Measurements from ENCODE around the gene CEMIP.
A peak's percentile ranks its signal among the peaks of the same experiment; 100 is the strongest.

CEMIP gene

GRCh38 chr15:80819001-80819400 lies 39.8 kb downstream of the CEMIP start:
- Histone ChIP-seq H3K4me3 (ENCODE audit: low read length) (no peak overlapping the region), H3K27me3 (ENCODE audit: control insufficient read depth, insufficient read depth, low read length) (no peaks in the 10 kb centered on the region), H3K36me3 (ENCODE audit: control insufficient read depth, insufficient read depth, low read length) (no peaks in the 10 kb centered on the region), H3K9me3 (ENCODE audit: control insufficient read depth, insufficient read depth, low read length) (no peaks in the 10 kb centered on the region; the same call in 1 of the 2 replicates), H3K27ac (ENCODE audit: low read length) (no peak overlapping the region), H3K4me1 (ENCODE audit: control insufficient read depth, insufficient read depth, low read length) (peaks cover 3% of the 10 kb centered on the region; the same call in 1 of the 2 replicates)
- no peak for DNase-seq (ENCODE audit: low read depth, low spot score)

- Histone ChIP-seq H3K27me3 (ENCODE audit: control insufficient read depth, insufficient read depth, low read length) (no peaks in the 10 kb centered on the region), H3K36me3 (ENCODE audit: control insufficient read depth, insufficient read depth, low read length) (no peaks in the 10 kb centered on the region), H3K4me3 (ENCODE audit: low read length) (no peak overlapping the region), H3K4me1 (ENCODE audit: control insufficient read depth, insufficient read depth, low read length) (peaks cover 4% of the 10 kb centered on the region; the same call in 1 of the 2 replicates), H3K9me3 (ENCODE audit: control insufficient read depth, insufficient read depth, low read length) (no peaks in the 10 kb centered on the region; the same call in 1 of the 2 replicates), H3K27ac (ENCODE audit: low read length) (no peak overlapping the region)
- WGBS (ENCODE audit: insufficient coverage, insufficient read length), result no CpG with 5 or more reads among the region's 3 CpGs
- DNase-seq (ENCODE audit: low read depth, low spot score), result no peak
Observed at GRCh38 chr15:80820092-80820491, 40.9 kb downstream of the CEMIP start.

- no peak for DNase-seq (ENCODE audit: low read depth, low spot score)
Observed at GRCh38 chr15:80822256-80822655, 43.1 kb downstream of the CEMIP start.

GRCh38 chr15:80822676-80823075 lies 43.5 kb downstream of the CEMIP start:
- no CpG with 5 or more reads among the region's 6 CpGs for WGBS (ENCODE audit: insufficient coverage, insufficient read length)
- H3K4me3 ChIP-seq (ENCODE audit: low read length), result no peak overlapping the region
- H3K27me3 ChIP-seq (ENCODE audit: control insufficient read depth, insufficient read depth, low read length), result no peaks in the 10 kb centered on the region
- 0 out of 2 replicates have a peak, but pooled peaks cover 1% of the 10 kb centered on the region for H3K4me1 ChIP-seq (ENCODE audit: control insufficient read depth, insufficient read depth, low read length)
- H3K36me3 ChIP-seq (ENCODE audit: control insufficient read depth, insufficient read depth, low read length), result no peaks in the 10 kb centered on the region
- no peak for DNase-seq (ENCODE audit: low read depth, low spot score)
- no peak overlapping the region for H3K27ac ChIP-seq (ENCODE audit: low read length)
- H3K9me3 ChIP-seq (ENCODE audit: control insufficient read depth, insufficient read depth, low read length), result no peaks in the 10 kb centered on the region; the same call in 1 of the 2 replicates

More at GRCh38 chr15:80822256-80822655, 43.1 kb downstream of the CEMIP start:
- no peak overlapping the region for H3K27ac ChIP-seq (ENCODE audit: low read length)
- H3K27me3 ChIP-seq (ENCODE audit: control insufficient read depth, insufficient read depth, low read length), result no peaks in the 10 kb centered on the region
- H3K4me1 ChIP-seq (ENCODE audit: control insufficient read depth, insufficient read depth, low read length), result 0 out of 2 replicates have a peak, but pooled peaks cover 1% of the 10 kb centered on the region
- no peaks in the 10 kb centered on the region for H3K36me3 ChIP-seq (ENCODE audit: control insufficient read depth, insufficient read depth, low read length)
- no CpG with 5 or more reads among the region's 3 CpGs for WGBS (ENCODE audit: insufficient coverage, insufficient read length)
- H3K4me3 ChIP-seq (ENCODE audit: low read length), result no peak overlapping the region
- no peaks in the 10 kb centered on the region; the same call in 1 of the 2 replicates for H3K9me3 ChIP-seq (ENCODE audit: control insufficient read depth, insufficient read depth, low read length)

- Histone ChIP-seq H3K27me3 (ENCODE audit: control insufficient read depth, insufficient read depth, low read length) (no peaks in the 10 kb centered on the region), H3K27ac (ENCODE audit: low read length) (no peak overlapping the region), H3K4me1 (ENCODE audit: control insufficient read depth, insufficient read depth, low read length) (0 out of 2 replicates have a peak, but pooled peaks cover 1% of the 10 kb centered on the region), H3K36me3 (ENCODE audit: control insufficient read depth, insufficient read depth, low read length) (no peaks in the 10 kb centered on the region), H3K9me3 (ENCODE audit: control insufficient read depth, insufficient read depth, low read length) (no peaks in the 10 kb centered on the region), H3K4me3 (ENCODE audit: low read length) (no peak overlapping the region)
- WGBS (ENCODE audit: insufficient coverage, insufficient read length), result 100% methylated on average over 1 of the region's 6 CpGs
- DNase-seq (ENCODE audit: low read depth, low spot score), result no peak
Observed at GRCh38 chr15:80823120-80823519, 44.0 kb downstream of the CEMIP start.

GRCh38 chr15:80823995-80824394 lies 44.8 kb downstream of the CEMIP start:
- no CpG with 5 or more reads among the region's 4 CpGs for WGBS (ENCODE audit: insufficient coverage, insufficient read length)
- Histone ChIP-seq H3K27me3 (ENCODE audit: control insufficient read depth, insufficient read depth, low read length) (no peaks in the 10 kb centered on the region), H3K27ac (ENCODE audit: low read length) (no peak overlapping the region), H3K36me3 (ENCODE audit: control insufficient read depth, insufficient read depth, low read length) (no peaks in the 10 kb centered on the region), H3K4me1 (ENCODE audit: control insufficient read depth, insufficient read depth, low read length) (0 out of 2 replicates have a peak, but pooled peaks cover 1% of the 10 kb centered on the region), H3K4me3 (ENCODE audit: low read length) (no peak overlapping the region), H3K9me3 (ENCODE audit: control insufficient read depth, insufficient read depth, low read length) (no peaks in the 10 kb centered on the region)
- no peak for DNase-seq (ENCODE audit: low read depth, low spot score)

- Histone ChIP-seq H3K27ac (ENCODE audit: low read length) (no peak overlapping the region), H3K4me1 (ENCODE audit: control insufficient read depth, insufficient read depth, low read length) (0 out of 2 replicates have a peak, but pooled peaks cover 1% of the 10 kb centered on the region), H3K4me3 (ENCODE audit: low read length) (no peak overlapping the region), H3K36me3 (ENCODE audit: control insufficient read depth, insufficient read depth, low read length) (no peaks in the 10 kb centered on the region), H3K27me3 (ENCODE audit: control insufficient read depth, insufficient read depth, low read length) (no peaks in the 10 kb centered on the region), H3K9me3 (ENCODE audit: control insufficient read depth, insufficient read depth, low read length) (no peaks in the 10 kb centered on the region)
- DNase-seq (ENCODE audit: low read depth, low spot score), result no peak
- no CpG with 5 or more reads among the region's 6 CpGs for WGBS (ENCODE audit: insufficient coverage, insufficient read length)
Observed at GRCh38 chr15:80825361-80826030, 46.3 kb downstream of the CEMIP start.

- Histone ChIP-seq H3K4me3 (ENCODE audit: low read length) (no peak overlapping the region), H3K9me3 (ENCODE audit: control insufficient read depth, insufficient read depth, low read length) (no peaks in the 10 kb centered on the region), H3K27ac (ENCODE audit: low read length) (no peak overlapping the region), H3K4me1 (ENCODE audit: control insufficient read depth, insufficient read depth, low read length) (peaks cover 13% of the 10 kb centered on the region), H3K27me3 (ENCODE audit: control insufficient read depth, insufficient read depth, low read length) (no peaks in the 10 kb centered on the region), H3K36me3 (ENCODE audit: control insufficient read depth, insufficient read depth, low read length) (no peaks in the 10 kb centered on the region)
- no peak for DNase-seq (ENCODE audit: low read depth, low spot score)
Observed at GRCh38 chr15:80828796-80829195, 49.6 kb downstream of the CEMIP start.

GRCh38 chr15:80830677-80831076 lies 51.5 kb downstream of the CEMIP start:
- no peak for DNase-seq (ENCODE audit: low read depth, low spot score)
- Histone ChIP-seq H3K4me1 (ENCODE audit: control insufficient read depth, insufficient read depth, low read length) (peaks cover 12% of the 10 kb centered on the region), H3K27ac (ENCODE audit: low read length) (no peak overlapping the region), H3K9me3 (ENCODE audit: control insufficient read depth, insufficient read depth, low read length) (no peaks in the 10 kb centered on the region), H3K27me3 (ENCODE audit: control insufficient read depth, insufficient read depth, low read length) (no peaks in the 10 kb centered on the region), H3K36me3 (ENCODE audit: control insufficient read depth, insufficient read depth, low read length) (no peaks in the 10 kb centered on the region), H3K4me3 (ENCODE audit: low read length) (no peak overlapping the region)
- no CpG with 5 or more reads among the region's 1 CpG for WGBS (ENCODE audit: insufficient coverage, insufficient read length)

- H3K9me3 ChIP-seq (ENCODE audit: control insufficient read depth, insufficient read depth, low read length), result no peaks in the 10 kb centered on the region
- H3K27ac ChIP-seq (ENCODE audit: low read length), result peak overlapping the region; percentile 63
- no peaks in the 10 kb centered on the region for H3K36me3 ChIP-seq (ENCODE audit: control insufficient read depth, insufficient read depth, low read length)
- H3K27me3 ChIP-seq (ENCODE audit: control insufficient read depth, insufficient read depth, low read length), result no peaks in the 10 kb centered on the region
- WGBS (ENCODE audit: insufficient coverage, insufficient read length), result no CpG with 5 or more reads among the region's 7 CpGs
- H3K4me1 ChIP-seq (ENCODE audit: control insufficient read depth, insufficient read depth, low read length), result peaks cover 12% of the 10 kb centered on the region
- no peak overlapping the region for H3K4me3 ChIP-seq (ENCODE audit: low read length)
- no peak for DNase-seq (ENCODE audit: low read depth, low spot score)
Observed at GRCh38 chr15:80831192-80831591, 52.0 kb downstream of the CEMIP start.
